Natural killer cell (primary cell): ENCODE measurements around the gene OR51F2. TPM values are rescaled to one million over a fixed set of nuclear protein-coding genes. Genes with fewer than 3 reads are reported as not detected.

Experiments used
- ATAC-seq, 3 donors: fragments of 150-1000 bp in 2 of 3; fragments of 200-7000 bp in 1 of 3; cut with Tn5 transposase; 1 replicate in 1 of 3; 2 replicates in 2 of 3; pipeline ENCODE4 v1.10.0; 2021; ENCODE audit warnings: mild to moderate bottlenecking in 2 of 3, moderate library complexity in 2 of 3
- DNase-seq, 2 donors: peaks; one replicate each; pipeline versions ENCODE4 v3.0.0 to v3.0.0-alpha.2; 2013 to 2021; ENCODE audit warnings: mixed read lengths in 1 of 2
- H3K27ac ChIP-seq: one replicate; pipeline ENCODE4 v1.5.1; 2013; ENCODE audit warnings: mild to moderate bottlenecking, low read length
- H3K27me3 ChIP-seq: one replicate; pipeline ENCODE4 v1.6.1; 2013; ENCODE audit warnings: low read length; ENCODE audit not compliant: control insufficient read depth, insufficient read depth
- H3K36me3 ChIP-seq: one replicate; pipeline ENCODE4 v1.6.1; 2013; ENCODE audit warnings: low read length; ENCODE audit not compliant: control insufficient read depth, insufficient read depth
- H3K4me1 ChIP-seq: one replicate; pipeline ENCODE4 v1.6.1; 2013; ENCODE audit warnings: low read length; ENCODE audit not compliant: control insufficient read depth, insufficient read depth
- H3K4me3 ChIP-seq: one replicate; pipeline ENCODE4 v1.5.1; 2013; ENCODE audit warnings: low read length
- H3K9me3 ChIP-seq: one replicate; pipeline ENCODE4 v1.6.1; 2013; ENCODE audit warnings: low read length; ENCODE audit not compliant: control insufficient read depth, insufficient read depth
- H3K27ac Mint-ChIP-seq, 2 donors: one replicate each; pipeline ENCODE4 v1.8.0; 2022; ENCODE audit warnings: mild to moderate bottlenecking in 2 of 2, mixed read lengths in 2 of 2, moderate library complexity in 1 of 2
- H3K27me3 Mint-ChIP-seq, 2 donors: one replicate each; pipeline ENCODE4 v1.8.0; 2022; ENCODE audit warnings: low read depth in 2 of 2, mixed read lengths in 2 of 2
- H3K36me3 Mint-ChIP-seq: one replicate; pipeline ENCODE4 v1.8.0; 2022; ENCODE audit warnings: mixed read lengths
- H3K4me1 Mint-ChIP-seq, 2 donors: one replicate each; pipeline ENCODE4 v1.8.0; 2022; ENCODE audit warnings: mixed read lengths in 2 of 2
- H3K4me3 Mint-ChIP-seq: one replicate; pipeline ENCODE4 v1.8.0; 2022; ENCODE audit warnings: mild to moderate bottlenecking, moderate library complexity, mixed read lengths
- H3K9me3 Mint-ChIP-seq, 2 donors: one replicate each; pipeline ENCODE4 v1.8.0; 2022; ENCODE audit warnings: mixed read lengths in 2 of 2
- WGBS: methylation state at CpG from one replicate; pipeline ENCODE4 v1.1.7; 2013; ENCODE audit warnings: missing lambda C conversion rate; ENCODE audit not compliant: insufficient coverage; 5-methylcytosine and 5-hydroxymethylcytosine counted together
- intact Hi-C: fragments of 100-400 bp; cut with micrococcal nuclease; formaldehyde crosslinking; loops from one replicate; pipeline ENCODE4 v1.14.2; 2022
- total RNA-seq, 4 donors: library from RNA; stranded (reverse); fragments of 120-200 nt in 1 of 4; gene quantifications; one replicate each; pipeline versions ENCODE4 v1.2.3 to v1.2.4, GENCODE V29; 2013 to 2022
- TF ChIP-seq, protein P1 (sequence below): fragments of 200-600 bp; IDR thresholded peaks from one replicate; pipeline ENCODE4 v1.8.0; 2022; ENCODE audit warnings: antibody characterized with exemption

The OR51F2 gene
- total RNA-seq, 3 donors from 2014 or later (not counting 1 experiment from before 2014, with no cell fraction given), result not detected

DNA sequence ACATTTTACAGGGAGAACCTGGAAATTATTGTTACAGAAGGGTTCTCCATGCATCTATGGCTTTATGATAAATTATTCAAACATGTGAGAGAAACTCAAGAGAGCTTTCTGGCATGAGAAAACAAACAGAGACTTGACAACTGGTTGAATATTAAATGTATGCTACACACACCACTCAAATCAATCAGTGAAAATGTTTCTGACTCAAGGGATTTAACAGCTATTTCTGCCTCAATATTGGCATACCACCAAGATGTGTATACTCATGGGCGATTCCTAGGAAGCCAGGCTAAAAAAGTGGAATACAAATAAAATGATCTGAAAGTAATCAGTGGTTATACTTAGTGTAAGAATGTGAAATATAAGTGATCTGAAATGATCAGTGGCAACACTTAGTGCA, 44.7 kb downstream of the OR51F2 start:
- Mint-ChIP-seq H3K27ac (no peak overlapping the region), H3K4me1 (no peaks in the 10 kb centered on the region)

More for the DNA sequence above, 44.7 kb downstream of the OR51F2 start:
- TF ChIP-seq, protein P1, sequence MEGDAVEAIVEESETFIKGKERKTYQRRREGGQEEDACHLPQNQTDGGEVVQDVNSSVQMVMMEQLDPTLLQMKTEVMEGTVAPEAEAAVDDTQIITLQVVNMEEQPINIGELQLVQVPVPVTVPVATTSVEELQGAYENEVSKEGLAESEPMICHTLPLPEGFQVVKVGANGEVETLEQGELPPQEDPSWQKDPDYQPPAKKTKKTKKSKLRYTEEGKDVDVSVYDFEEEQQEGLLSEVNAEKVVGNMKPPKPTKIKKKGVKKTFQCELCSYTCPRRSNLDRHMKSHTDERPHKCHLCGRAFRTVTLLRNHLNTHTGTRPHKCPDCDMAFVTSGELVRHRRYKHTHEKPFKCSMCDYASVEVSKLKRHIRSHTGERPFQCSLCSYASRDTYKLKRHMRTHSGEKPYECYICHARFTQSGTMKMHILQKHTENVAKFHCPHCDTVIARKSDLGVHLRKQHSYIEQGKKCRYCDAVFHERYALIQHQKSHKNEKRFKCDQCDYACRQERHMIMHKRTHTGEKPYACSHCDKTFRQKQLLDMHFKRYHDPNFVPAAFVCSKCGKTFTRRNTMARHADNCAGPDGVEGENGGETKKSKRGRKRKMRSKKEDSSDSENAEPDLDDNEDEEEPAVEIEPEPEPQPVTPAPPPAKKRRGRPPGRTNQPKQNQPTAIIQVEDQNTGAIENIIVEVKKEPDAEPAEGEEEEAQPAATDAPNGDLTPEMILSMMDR, result no peak
- no peak overlapping the region for H3K4me3 ChIP-seq
- H3K9me3 ChIP-seq, result no peaks in the 10 kb centered on the region
- no peak overlapping the region for H3K27ac ChIP-seq
- DNase-seq (no peak), ATAC-seq (no peak)
- WGBS, result 73% methylated on average over 1 of the region's 1 CpG
- intact Hi-C loops, result no loop called here
- H3K36me3 ChIP-seq, result no peaks in the 10 kb centered on the region
- peaks cover 3 to 7% of the 10 kb centered on the region in 2 donors for H3K9me3 Mint-ChIP-seq
- no peaks in the 10 kb centered on the region for H3K27me3 Mint-ChIP-seq
- H3K4me1 ChIP-seq, result no peaks in the 10 kb centered on the region
- no peaks in the 10 kb centered on the region for H3K27me3 ChIP-seq
- H3K4me3 Mint-ChIP-seq, result no peak overlapping the region
- H3K36me3 Mint-ChIP-seq, result no peaks in the 10 kb centered on the region

Other genes starting within 250 kb of the OR51F2 start
- not detected for gene OR52I2, start 239.6 kb upstream of the OR51F2 start, total RNA-seq
- not detected for gene OR52I1, start 227.3 kb upstream of the OR51F2 start, total RNA-seq
- 10 to 100 TPM in 1 of 3 donors, 1 to 10 TPM in 2; 7.6 to 14.7 (median 9.8) TPM for gene TRIM68, start 213.1 kb upstream of the OR51F2 start, total RNA-seq
- not detected for gene OR51D1, start 183.8 kb upstream of the OR51F2 start, total RNA-seq
- not detected for gene OR51E1, start 177.3 kb upstream of the OR51F2 start, total RNA-seq
- gene OR51E2, start 123.5 kb upstream of the OR51F2 start, total RNA-seq, result not detected
- gene MMP26, start 116.5 kb upstream of the OR51F2 start, total RNA-seq, result not detected
- gene OR51F1, start 51.4 kb upstream of the OR51F2 start, total RNA-seq, result not detected
- not detected for gene OR52R1, start 16.9 kb upstream of the OR51F2 start, total RNA-seq
- not detected for gene OR51S1, start 27.9 kb downstream of the OR51F2 start, total RNA-seq
- gene OR51T1, start 60.6 kb downstream of the OR51F2 start, total RNA-seq, result not detected
- not detected for gene OR51A7, start 82.5 kb downstream of the OR51F2 start, total RNA-seq
- gene OR51G2, start 98.0 kb downstream of the OR51F2 start, total RNA-seq, result not detected
- not detected for gene OR51G1, start 103.0 kb downstream of the OR51F2 start, total RNA-seq
- not detected for gene OR51A4, start 126.3 kb downstream of the OR51F2 start, total RNA-seq
- gene OR51A2, start 134.4 kb downstream of the OR51F2 start, total RNA-seq, result not detected
- not detected for gene OR51L1, start 173.5 kb downstream of the OR51F2 start, total RNA-seq
- not detected for gene OR52J3, start 225.2 kb downstream of the OR51F2 start, total RNA-seq
- not detected for gene OR52E2, start 238.3 kb downstream of the OR51F2 start, total RNA-seq
- gene OR52E1, start 248.3 kb downstream of the OR51F2 start, total RNA-seq, result not detected